GM21390 (cell line): ENCODE results near the gene ASB5.
"Not testable (repeated sequence)": the region's sequence is repeated elsewhere in the genome, so short reads cannot be mapped to it uniquely, and the experiment has no call there.

Experiments used
- ATAC-seq: cut with Tn5 transposase; IDR thresholded peaks from one replicate; pipeline ENCODE4 v1.9.1; 2021; ENCODE audit not compliant: unreplicated experiment

Gene ASB5

GRCh38 chr4:176226736-176227135, 42.3 kb downstream of the ASB5 start:
- ATAC-seq = no peak

- no peak for ATAC-seq
Measured at GRCh38 chr4:176223561-176223960, 45.5 kb downstream of the ASB5 start.

GRCh38 chr4:176222149-176222548, 46.9 kb downstream of the ASB5 start:
- no peak for ATAC-seq

- ATAC-seq = no peak
Measured at GRCh38 chr4:176217510-176217909, 51.5 kb downstream of the ASB5 start.

GRCh38 chr4:176212351-176212750, 56.7 kb downstream of the ASB5 start:
- not testable (repeated sequence) for ATAC-seq

GRCh38 chr4:176210579-176211296, 58.3 kb downstream of the ASB5 start:
- no peak for ATAC-seq

- ATAC-seq = no peak
Measured at GRCh38 chr4:176210101-176210500, 58.9 kb downstream of the ASB5 start.

- ATAC-seq = no peak
Measured at GRCh38 chr4:176209535-176209934, 59.5 kb downstream of the ASB5 start.

- ATAC-seq = no peak
Measured at GRCh38 chr4:176207839-176208238, 61.2 kb downstream of the ASB5 start.

- no peak for ATAC-seq
Measured at GRCh38 chr4:176205299-176205698, 63.7 kb downstream of the ASB5 start.

- no peak for ATAC-seq
Measured at GRCh38 chr4:176198316-176198903, 70.6 kb downstream of the ASB5 start.

- ATAC-seq = peak; percentile 98
Measured at GRCh38 chr4:176195184-176195978, 73.6 kb downstream of the ASB5 start, which contains the start of gene SPATA4. SPATA4 (minus strand) TSS chr4:176195585; CDS start chr4:176195562, 23 bp downstream.

GRCh38 chr4:176193938-176194337, 75.1 kb downstream of the ASB5 start:
- ATAC-seq = no peak

GRCh38 chr4:176193126-176193525, 75.9 kb downstream of the ASB5 start:
- ATAC-seq = no peak

- no peak for ATAC-seq
Measured at GRCh38 chr4:176191974-176192373, 77.0 kb downstream of the ASB5 start.

- no peak for ATAC-seq
Measured at GRCh38 chr4:176189891-176190795, 78.9 kb downstream of the ASB5 start.

GRCh38 chr4:176188654-176189053, 80.4 kb downstream of the ASB5 start:
- ATAC-seq = no peak

GRCh38 chr4:176187624-176188023, 81.4 kb downstream of the ASB5 start:
- peak; percentile 50 for ATAC-seq

- no peak for ATAC-seq
Measured at GRCh38 chr4:176186671-176187395, 82.2 kb downstream of the ASB5 start.

GRCh38 chr4:176186067-176186466, 83.0 kb downstream of the ASB5 start:
- peak; percentile 50 for ATAC-seq
